GM21515 (cell line): Measurements from ENCODE around the gene PERM1.
A peak's percentile ranks its signal among the peaks of the same experiment; 100 is the strongest.
"Not testable (repeated sequence)": the region's sequence is repeated elsewhere in the genome, so short reads cannot be mapped to it uniquely, and the experiment has no call there.

Source experiments
- ATAC-seq: cut with Tn5 transposase; IDR thresholded peaks from one replicate; pipeline ENCODE4 v1.9.1; 2021; ENCODE audit not compliant: unreplicated experiment

Gene PERM1

GRCh38 chr1:981955-982558 lies at the start of gene PERM1:
PERM1 (minus strand) TSS chr1:982093; CDS start chr1:981029, 1,064 bp downstream.
- ATAC-seq = no peak

DNA sequence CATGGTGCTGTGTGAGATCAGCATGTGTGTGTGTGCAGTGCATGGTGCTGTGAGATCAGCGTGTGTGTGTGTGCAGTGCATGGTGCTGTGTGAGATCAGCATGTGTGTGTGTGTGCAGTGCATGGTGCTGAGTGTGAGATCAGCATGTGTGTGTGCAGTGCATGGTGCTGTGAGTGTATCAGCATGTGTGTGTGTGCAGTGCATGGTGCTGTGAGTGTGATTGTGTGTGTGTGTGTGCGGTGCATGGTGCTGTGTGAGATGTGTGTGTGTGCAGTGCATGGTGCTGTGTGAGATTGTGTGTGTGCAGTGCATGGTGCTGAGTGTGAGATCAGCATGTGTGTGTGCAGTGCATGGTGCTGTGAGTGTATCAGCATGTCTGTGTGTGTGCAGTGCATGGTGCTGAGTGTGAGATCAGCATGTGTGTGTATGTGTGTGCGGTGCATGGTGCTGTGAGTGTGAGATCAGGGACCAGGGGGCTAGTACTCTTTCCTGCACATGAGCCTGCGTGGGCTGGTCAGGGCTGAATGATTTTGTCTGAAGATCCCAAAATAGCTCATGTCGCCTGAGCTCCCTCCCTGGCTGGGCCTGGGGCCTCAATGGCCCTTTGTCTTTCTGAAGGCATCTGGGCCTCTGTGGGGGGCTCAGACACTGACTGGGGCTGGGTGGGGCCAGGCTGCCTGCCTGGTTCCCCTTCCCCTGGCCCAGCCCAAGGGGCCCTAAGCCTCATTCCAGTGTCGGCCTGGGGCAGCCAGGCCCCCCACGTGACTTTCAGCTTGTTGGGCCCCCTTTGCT lies 49.2 kb upstream of the PERM1 start:
- not testable (repeated sequence) for ATAC-seq

GRCh38 chr1:1027791-1028190 lies 45.9 kb upstream of the PERM1 start:
- no peak for ATAC-seq

- ATAC-seq = no peak
Measured at GRCh38 chr1:1026599-1027413, 44.9 kb upstream of the PERM1 start.

- ATAC-seq = no peak
Measured at GRCh38 chr1:1025730-1026129, 43.8 kb upstream of the PERM1 start.

- no peak for ATAC-seq
Measured at GRCh38 chr1:1024771-1025699, 43.1 kb upstream of the PERM1 start.

GRCh38 chr1:1024149-1024770 lies 42.4 kb upstream of the PERM1 start:
- ATAC-seq = no peak

GRCh38 chr1:1023700-1024099 lies 41.8 kb upstream of the PERM1 start:
- no peak for ATAC-seq

DNA sequence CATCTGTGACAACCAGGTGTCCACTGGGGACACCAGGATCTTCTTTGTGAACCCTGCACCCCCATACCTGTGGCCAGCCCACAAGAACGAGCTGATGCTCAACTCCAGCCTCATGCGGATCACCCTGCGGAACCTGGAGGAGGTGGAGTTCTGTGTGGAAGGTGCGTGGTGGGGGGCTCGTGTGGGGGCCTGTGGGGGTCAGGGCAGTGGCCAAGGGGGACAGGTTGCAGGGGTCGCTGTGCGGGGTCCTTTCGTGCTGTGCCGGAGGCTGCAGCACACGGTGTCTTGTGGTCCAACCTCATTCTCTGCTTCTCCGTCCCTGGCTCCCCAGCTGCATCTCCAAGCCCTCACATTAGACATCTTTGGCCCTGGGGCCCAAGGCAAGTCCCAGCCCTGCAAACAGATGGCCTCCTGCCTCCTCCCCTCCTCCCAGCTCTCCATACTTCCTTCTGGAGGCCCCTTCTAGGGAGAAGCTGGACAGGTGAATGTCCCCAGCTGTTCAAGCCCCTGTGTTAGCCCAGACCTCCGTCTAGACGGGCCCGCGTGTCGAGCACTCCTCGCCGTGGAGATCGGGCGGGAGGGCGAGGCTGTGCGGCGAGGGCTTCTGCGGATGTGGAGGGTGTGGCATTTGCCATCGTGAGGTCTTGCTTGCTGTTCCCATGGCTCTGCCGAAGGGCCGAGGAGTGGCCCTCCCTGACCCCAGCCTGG lies 40.6 kb upstream of the PERM1 start:
- ATAC-seq = no peak

GRCh38 chr1:1021920-1022259 lies 40.0 kb upstream of the PERM1 start:
- ATAC-seq = no peak

- ATAC-seq = no peak
Measured at GRCh38 chr1:1021010-1021919, 39.4 kb upstream of the PERM1 start.

DNA sequence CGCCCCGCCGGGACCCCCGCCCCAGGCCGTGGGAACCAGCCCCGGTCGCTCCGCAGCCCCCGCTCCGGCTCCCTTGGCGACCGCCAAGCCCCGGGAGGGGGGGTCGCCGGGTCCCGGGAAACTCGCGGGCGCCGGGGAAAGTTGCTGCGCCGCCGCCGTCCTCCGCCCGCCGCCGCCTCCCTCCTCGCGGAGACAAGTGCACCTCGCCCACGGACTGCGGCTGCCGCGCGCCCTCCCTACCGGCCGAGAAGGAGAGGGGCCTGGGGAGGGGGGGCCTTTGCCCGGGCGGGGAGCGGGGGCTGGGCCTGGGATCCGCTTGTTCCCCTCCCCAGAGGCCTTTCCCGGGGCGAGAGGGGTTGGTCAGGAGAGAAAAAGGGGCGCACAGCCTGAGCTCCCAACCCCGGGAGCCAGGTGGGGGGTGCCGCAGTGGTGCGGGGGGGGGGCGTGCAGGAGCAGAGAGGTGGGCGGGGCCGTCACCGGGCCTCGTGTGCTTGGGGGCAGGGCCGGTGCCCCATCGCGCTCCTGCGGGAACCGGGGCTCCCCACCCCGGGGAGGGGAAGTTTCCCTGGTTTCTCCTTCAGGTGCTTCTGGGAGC lies 38.6 kb upstream of the PERM1 start:
- peak; percentile 6 for ATAC-seq

DNA sequence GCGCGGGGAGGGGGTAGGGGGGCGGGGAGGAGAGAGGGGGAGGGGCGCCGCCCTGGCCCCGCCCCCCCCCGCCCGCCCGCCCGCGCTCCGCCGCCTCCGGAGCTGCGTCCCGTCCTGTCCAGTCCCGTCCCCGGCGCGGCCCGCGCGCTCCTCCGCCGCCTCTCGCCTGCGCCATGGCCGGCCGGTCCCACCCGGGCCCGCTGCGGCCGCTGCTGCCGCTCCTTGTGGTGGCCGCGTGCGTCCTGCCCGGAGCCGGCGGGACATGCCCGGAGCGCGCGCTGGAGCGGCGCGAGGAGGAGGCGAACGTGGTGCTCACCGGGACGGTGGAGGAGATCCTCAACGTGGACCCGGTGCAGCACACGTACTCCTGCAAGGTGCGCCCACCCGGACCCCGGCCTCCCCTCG lies 38.1 kb upstream of the PERM1 start, which contains the start of gene AGRN:
Gene AGRN, plus strand, starts transcription at position 121 of the 405 bp plus-strand sequence. Its CDS starts 53 bp downstream, at position 174.
- ATAC-seq = peak; percentile 36

- peak; percentile 57 for ATAC-seq
Measured at GRCh38 chr1:1019122-1019999, 37.5 kb upstream of the PERM1 start.

DNA sequence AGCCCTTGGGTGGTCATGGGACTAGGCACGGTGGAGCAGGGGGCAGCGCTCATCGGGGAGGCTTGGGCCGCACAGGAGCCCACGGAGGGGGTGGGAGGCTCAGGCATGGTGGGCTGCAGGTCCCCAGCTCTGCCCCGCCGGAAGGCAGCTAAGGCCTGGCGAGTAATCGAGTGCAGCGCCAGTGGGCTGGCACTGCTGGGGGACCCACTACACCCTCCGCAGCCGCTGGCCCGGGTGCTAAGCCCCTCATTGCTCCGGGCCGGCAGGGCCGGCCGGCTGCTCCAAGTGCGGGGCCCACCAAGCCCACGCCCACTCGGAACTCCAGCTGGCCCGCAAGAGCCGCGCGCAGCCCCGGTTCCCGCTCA lies 36.4 kb upstream of the PERM1 start:
- ATAC-seq = not testable (repeated sequence)

GRCh38 chr1:1017397-1018320 lies 35.8 kb upstream of the PERM1 start:
- ATAC-seq = not testable (repeated sequence)
